ENCODE results near the gene ALOX12B.

DNA sequence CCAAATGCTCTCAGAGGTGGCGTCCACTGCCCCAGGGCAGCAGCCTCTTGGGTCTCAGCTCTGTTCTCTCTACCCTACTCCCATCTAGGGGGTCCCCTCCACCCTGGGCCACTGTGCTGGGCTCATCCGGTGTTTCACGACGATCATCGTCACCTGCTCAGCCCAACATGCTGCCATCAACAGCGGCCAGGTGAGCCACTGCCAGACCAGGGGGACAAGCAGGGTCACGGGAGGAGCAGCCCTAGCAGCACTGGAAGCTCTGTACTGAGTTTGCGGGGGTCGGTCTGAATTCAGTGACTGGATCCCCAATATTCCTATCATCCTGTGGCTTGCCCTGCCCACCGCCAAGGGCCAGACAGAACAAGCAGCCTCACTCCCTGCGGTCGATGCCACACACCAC lies 16.0 kb downstream of the ALOX12B start:
- TF ChIP-seq POLR2A (IDR thresholded peaks at IDR 0.05; ENCODE audit: low read depth, low read length) (no peak), TAF1 (IDR thresholded peaks at IDR 0.05; ENCODE audit: borderline replicate concordance, low read depth, low read length) (no peak)
